H9 (cell line): Measurements from ENCODE around the gene CACHD1. TPM values are rescaled to one million over a fixed set of nuclear protein-coding genes. Genes with fewer than 3 reads are reported as not detected.

Experiments used
- DNase-seq: peaks from one replicate; pipeline ENCODE4 v3.0.0-alpha.2; 2017
- H2AFZ ChIP-seq: one replicate; pipeline ENCODE4 v1.6.1; 2013; ENCODE audit warnings: mild to moderate bottlenecking, low read length, control low read depth, moderate library complexity
- H2AK5ac ChIP-seq: 2 replicates; pipeline ENCODE4 v1.6.1; 2013; ENCODE audit warnings: low read length, control low read depth, mixed read lengths; ENCODE audit not compliant: insufficient read length
- H2BK120ac ChIP-seq: one replicate; pipeline ENCODE4 v1.6.1; 2013; ENCODE audit warnings: low read depth, mild to moderate bottlenecking, low read length, control low read depth, inconsistent platforms; ENCODE audit not compliant: poor library complexity, severe bottlenecking
- H2BK12ac ChIP-seq: 2 replicates; pipeline ENCODE4 v1.6.1; 2013; ENCODE audit warnings: low read length, control low read depth, mixed read lengths, low read depth; ENCODE audit not compliant: insufficient read length
- H2BK15ac ChIP-seq: 2 replicates; pipeline ENCODE4 v1.6.1; 2013; ENCODE audit warnings: low read depth, low read length, control low read depth
- H2BK20ac ChIP-seq: one replicate; pipeline ENCODE4 v1.6.1; 2013; ENCODE audit warnings: low read depth, mild to moderate bottlenecking, low read length, control low read depth, inconsistent platforms; ENCODE audit not compliant: poor library complexity, severe bottlenecking
- H2BK5ac ChIP-seq: 2 replicates; pipeline ENCODE4 v1.6.1; 2013; ENCODE audit warnings: low read length, control low read depth, mixed read lengths; ENCODE audit not compliant: insufficient read length
- H3K14ac ChIP-seq: 2 replicates; pipeline ENCODE4 v1.6.1; 2013; ENCODE audit warnings: low read length, control low read depth; ENCODE audit not compliant: insufficient read depth
- H3K18ac ChIP-seq: 2 replicates; pipeline ENCODE4 v1.6.1; 2013; ENCODE audit warnings: low read depth, mild to moderate bottlenecking, mixed read lengths, low read length, control low read depth; ENCODE audit not compliant: insufficient read length
- H3K23ac ChIP-seq: 2 replicates; pipeline ENCODE4 v1.6.1; 2013; ENCODE audit warnings: low read length, control low read depth, mixed read lengths, low read depth; ENCODE audit not compliant: insufficient read length
- H3K23me2 ChIP-seq: 2 replicates; pipeline ENCODE4 v1.6.1; 2013; ENCODE audit warnings: low read depth, mild to moderate bottlenecking, mixed read lengths, low read length, control low read depth; ENCODE audit not compliant: insufficient read length, poor library complexity, severe bottlenecking
- H3K27ac ChIP-seq: 2 replicates; pipeline ENCODE4 v1.5.1; 2013; ENCODE audit warnings: low read length, control low read depth, mixed read lengths, low read depth; ENCODE audit not compliant: insufficient read length
- H3K27me3 ChIP-seq: 2 replicates; pipeline ENCODE4 v1.6.1; 2013; ENCODE audit warnings: low read length, control low read depth, inconsistent platforms; ENCODE audit not compliant: insufficient read depth
- H3K4ac ChIP-seq: 2 replicates; pipeline ENCODE4 v1.6.1; 2013; ENCODE audit warnings: low read depth, mild to moderate bottlenecking, control low read depth, inconsistent platforms, low read length, moderate library complexity
- H3K4me1 ChIP-seq: 2 replicates; pipeline ENCODE4 v1.6.1; 2013; ENCODE audit warnings: low read length, control low read depth, inconsistent platforms; ENCODE audit not compliant: insufficient read depth
- H3K4me2 ChIP-seq: 2 replicates; pipeline ENCODE4 v1.6.1; 2013; ENCODE audit warnings: low read length, control low read depth, mixed read lengths; ENCODE audit not compliant: insufficient read length, insufficient read depth
- H3K56ac ChIP-seq: 2 replicates; pipeline ENCODE4 v1.6.1; 2013; ENCODE audit warnings: low read depth, mild to moderate bottlenecking, mixed read lengths, low read length, control low read depth; ENCODE audit not compliant: insufficient read length
- H3K79me1 ChIP-seq: 2 replicates; pipeline ENCODE4 v1.6.1; 2013; ENCODE audit warnings: low read depth, mild to moderate bottlenecking, moderate library complexity, low read length, control low read depth, inconsistent platforms; ENCODE audit not compliant: insufficient read depth, poor library complexity, severe bottlenecking
- H3K79me2 ChIP-seq: 2 replicates; pipeline ENCODE4 v1.6.1; 2013; ENCODE audit warnings: low read length, control low read depth, inconsistent platforms; ENCODE audit not compliant: insufficient read depth
- H3K9ac ChIP-seq: 2 replicates; pipeline ENCODE4 v1.6.1; 2013; ENCODE audit warnings: low read length, control low read depth, mixed read lengths; ENCODE audit not compliant: insufficient read length; ENCODE audit errors: extremely low read depth
- H3K9me3 ChIP-seq: one replicate; pipeline ENCODE4 v1.6.1; 2013; ENCODE audit warnings: low read depth, low read length, inconsistent platforms; ENCODE audit not compliant: control insufficient read depth
- H3T11ph ChIP-seq: one replicate; pipeline ENCODE4 v1.6.1; 2013; ENCODE audit warnings: mild to moderate bottlenecking, low read length, control low read depth, inconsistent platforms
- H4K20me1 ChIP-seq: one replicate; pipeline ENCODE4 v1.6.1; 2013; ENCODE audit not compliant: control insufficient read depth, insufficient read length, insufficient read depth
- H4K5ac ChIP-seq: 2 replicates; pipeline ENCODE4 v1.6.1; 2013; ENCODE audit warnings: low read depth, mild to moderate bottlenecking, mixed read lengths, low read length, control low read depth; ENCODE audit not compliant: insufficient read length
- H4K8ac ChIP-seq: replicated peaks from 2 replicates; pipeline ENCODE4 v1.6.1; 2013; ENCODE audit warnings: low read length, control low read depth, mixed read lengths, low read depth; ENCODE audit not compliant: insufficient read length
- H4K91ac ChIP-seq: 2 replicates; pipeline ENCODE4 v1.6.1; 2013; ENCODE audit warnings: low read depth, mild to moderate bottlenecking, moderate library complexity, mixed read lengths, low read length, control low read depth; ENCODE audit not compliant: insufficient read length
- H3K27ac Mint-ChIP-seq, 3 experiments: 2 replicates in 2 of 3; 3 replicates in 1 of 3; pipeline ENCODE4 v1.8.0; 2020 to 2021; ENCODE audit warnings: mixed read lengths in 3 of 3, mild to moderate bottlenecking in 1 of 3, moderate library complexity in 1 of 3
- H3K27me3 Mint-ChIP-seq: 2 replicates; pipeline ENCODE4 v1.8.0; 2021; ENCODE audit warnings: low read depth, mild to moderate bottlenecking, moderate library complexity, mixed read lengths
- H3K36me3 Mint-ChIP-seq, 3 experiments: 2 replicates in 2 of 3; 3 replicates in 1 of 3; pipeline ENCODE4 v1.8.0; 2020 to 2021; ENCODE audit warnings: low read depth in 3 of 3, mixed read lengths in 3 of 3; ENCODE audit not compliant: insufficient read depth in 1 of 3
- H3K4me1 Mint-ChIP-seq, 2 experiments: 2 replicates each; pipeline ENCODE4 v1.8.0; 2020; ENCODE audit warnings: mixed read lengths in 2 of 2
- H3K4me3 Mint-ChIP-seq, 2 experiments: 2 replicates in 1 of 2; 3 replicates in 1 of 2; pipeline ENCODE4 v1.8.0; 2020 to 2021; ENCODE audit warnings: mild to moderate bottlenecking in 2 of 2, mixed read lengths in 2 of 2, moderate library complexity in 1 of 2
- H3K9me3 Mint-ChIP-seq, 2 experiments: 2 replicates in 1 of 2; 3 replicates in 1 of 2; pipeline ENCODE4 v1.8.0; 2020; ENCODE audit warnings: mild to moderate bottlenecking in 2 of 2, mixed read lengths in 2 of 2, moderate library complexity in 1 of 2
- WGBS: extraction: QIAGEN DNeasy Blood & Tissue Kit; methylation state at CpG from one replicate; pipeline ENCODE4 v1.1.7; 2013; ENCODE audit warnings: missing lambda C conversion rate, low lambda C conversion rate, mixed read lengths; ENCODE audit not compliant: insufficient read length; ENCODE audit errors: extremely low coverage; 5-methylcytosine and 5-hydroxymethylcytosine counted together
- total RNA-seq: library from RNA; stranded (reverse); gene quantifications from 2 replicates; pipeline ENCODE4 v1.2.1, GENCODE V29; 2021
- TF ChIP-seq, protein P1 (sequence below): fragments of 200-600 bp; sonication (generic); conservative IDR thresholded peaks from 3 replicates; pipeline ENCODE4 v1.8.0; 2021; ENCODE audit warnings: antibody characterized with exemption, mild to moderate bottlenecking

The CACHD1 gene
- total RNA-seq, 1 experiment from 2014 or later: 94.2 TPM

DNA sequence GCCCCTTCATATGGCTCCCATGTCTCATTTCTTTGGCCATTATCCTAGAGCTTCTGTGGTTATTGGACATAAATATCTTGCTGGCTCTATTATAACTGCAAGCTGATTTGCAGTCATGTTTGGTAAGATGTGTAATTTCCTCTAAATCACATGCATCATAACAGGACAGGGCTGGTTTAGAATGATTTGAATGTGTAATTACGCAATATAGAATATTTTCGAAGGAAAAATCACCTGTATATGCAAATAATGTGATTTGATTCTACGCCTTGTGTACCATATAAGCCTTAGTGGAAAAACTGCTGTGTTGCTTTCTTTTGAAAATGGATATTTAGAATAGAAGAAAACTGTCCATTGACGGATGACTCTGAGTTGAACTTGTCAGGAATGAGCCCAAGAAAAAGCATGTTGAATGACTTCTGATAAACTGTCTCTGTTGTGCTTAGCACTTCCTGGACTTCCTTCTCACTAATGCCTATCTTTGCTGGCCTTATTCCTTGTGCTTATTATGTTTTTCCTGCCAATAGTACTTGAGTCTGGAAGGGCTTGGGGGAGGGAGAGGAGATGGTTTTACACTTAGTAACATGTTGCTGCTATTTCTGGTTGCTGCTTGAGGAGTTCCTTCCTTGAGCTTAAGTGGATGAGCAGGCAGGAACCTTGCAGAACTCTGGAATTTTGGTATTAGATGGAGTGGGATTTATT, 6.5 kb downstream of the CACHD1 start:
- Histone ChIP-seq H3K79me2 (peaks cover 38% of the 10 kb centered on the region), H3K9me3 (no peaks in the 10 kb centered on the region), H3K56ac (no peak overlapping the region), H3K27ac (no peak overlapping the region), H3K18ac (no peak overlapping the region), H2BK12ac (no peak overlapping the region), H3K27me3 (no peaks in the 10 kb centered on the region), H3K4me2 (no peak overlapping the region), H3T11ph (no peak overlapping the region), H3K23ac (no peak overlapping the region), H3K4me1 (peaks cover 25% of the 10 kb centered on the region), H3K4ac (no peak overlapping the region), H4K8ac (no peak overlapping the region), H2BK120ac (no peak overlapping the region), H3K23me2 (peaks cover 13% of the 10 kb centered on the region), H2BK20ac (no peak overlapping the region), H4K91ac (no peak overlapping the region), H4K5ac (no peak overlapping the region), H2BK5ac (no peak overlapping the region), H2AFZ (no peak overlapping the region), H3K9ac (no peak overlapping the region), H2AK5ac (no peak overlapping the region), H3K14ac (no peak overlapping the region), H2BK15ac (no peak overlapping the region), H3K79me1 (peaks cover 2% of the 10 kb centered on the region), H4K20me1 (no peaks in the 10 kb centered on the region)
- H3K9me3 Mint-ChIP-seq: peaks cover 2 to 3% of the 10 kb centered on the region in 2 experiments; a peak in 2 of 5 replicates
- peaks cover 7 to 24% (median 21%) of the 10 kb centered on the region in 3 experiments; a peak in 6 of 7 replicates for H3K36me3 Mint-ChIP-seq
- peaks cover 70 to 76% of the 10 kb centered on the region in 2 experiments for H3K4me1 Mint-ChIP-seq
- no peak for DNase-seq
- no CpG with 5 or more reads among the region's 4 CpGs for WGBS
- TF ChIP-seq, protein P1, sequence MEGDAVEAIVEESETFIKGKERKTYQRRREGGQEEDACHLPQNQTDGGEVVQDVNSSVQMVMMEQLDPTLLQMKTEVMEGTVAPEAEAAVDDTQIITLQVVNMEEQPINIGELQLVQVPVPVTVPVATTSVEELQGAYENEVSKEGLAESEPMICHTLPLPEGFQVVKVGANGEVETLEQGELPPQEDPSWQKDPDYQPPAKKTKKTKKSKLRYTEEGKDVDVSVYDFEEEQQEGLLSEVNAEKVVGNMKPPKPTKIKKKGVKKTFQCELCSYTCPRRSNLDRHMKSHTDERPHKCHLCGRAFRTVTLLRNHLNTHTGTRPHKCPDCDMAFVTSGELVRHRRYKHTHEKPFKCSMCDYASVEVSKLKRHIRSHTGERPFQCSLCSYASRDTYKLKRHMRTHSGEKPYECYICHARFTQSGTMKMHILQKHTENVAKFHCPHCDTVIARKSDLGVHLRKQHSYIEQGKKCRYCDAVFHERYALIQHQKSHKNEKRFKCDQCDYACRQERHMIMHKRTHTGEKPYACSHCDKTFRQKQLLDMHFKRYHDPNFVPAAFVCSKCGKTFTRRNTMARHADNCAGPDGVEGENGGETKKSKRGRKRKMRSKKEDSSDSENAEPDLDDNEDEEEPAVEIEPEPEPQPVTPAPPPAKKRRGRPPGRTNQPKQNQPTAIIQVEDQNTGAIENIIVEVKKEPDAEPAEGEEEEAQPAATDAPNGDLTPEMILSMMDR: no peak
- H3K4me3 Mint-ChIP-seq: peak overlapping the region in 1 of 2 experiments; percentile 2; a peak in 1 of 5 replicates
- peak overlapping the region in 1 of 3 experiments; percentile 24; a peak in 1 of 7 replicates for H3K27ac Mint-ChIP-seq
- no peaks in the 10 kb centered on the region for H3K27me3 Mint-ChIP-seq
